ENCODE data around the gene HSPA9.

The HSPA9 gene

DNA sequence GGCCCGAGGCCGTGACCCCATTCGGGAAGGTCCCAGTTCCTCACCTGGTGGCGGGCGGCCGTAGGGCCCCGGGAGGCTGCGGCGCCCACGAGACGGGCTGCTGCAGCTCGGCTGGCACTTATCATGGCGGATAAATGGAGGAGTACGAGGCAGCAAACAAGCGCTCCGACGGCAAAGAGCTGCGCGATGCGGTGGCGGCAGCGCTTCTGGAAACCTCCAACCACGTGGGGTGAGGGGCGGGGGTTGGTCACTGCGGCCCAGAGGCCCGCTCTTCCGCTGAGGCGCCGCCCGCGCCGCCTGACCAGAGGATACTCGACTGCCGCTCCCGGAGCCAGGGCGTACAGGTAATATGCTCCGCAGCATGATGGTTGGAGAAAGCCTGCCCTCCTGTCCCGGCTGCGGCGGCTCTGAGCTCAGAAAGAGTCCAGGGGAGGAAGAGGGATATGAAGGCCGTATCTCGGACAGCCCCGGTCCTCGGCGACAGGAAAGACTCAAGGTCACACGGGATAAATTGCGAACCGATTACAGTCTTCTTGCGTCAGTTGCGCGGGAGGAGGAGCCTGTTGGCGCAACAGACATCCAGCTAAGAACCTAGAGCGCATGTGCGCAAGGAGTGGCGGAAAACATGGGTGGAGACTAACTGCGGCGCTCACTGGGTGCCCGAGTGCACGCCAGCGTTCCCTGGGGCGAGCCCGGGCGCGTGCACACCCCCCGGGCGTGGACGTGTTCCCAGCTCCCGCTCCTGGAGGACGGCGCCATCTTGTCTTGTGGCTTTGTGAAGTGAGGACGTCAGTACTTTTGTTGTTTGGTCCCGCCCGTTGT, at the start of gene HSPA9:
TSS of gene HSPA9 (minus strand) at position 208 of the 822 bp plus-strand sequence. CDS start at position 125, 83 bp downstream.
- DNase-seq (ENCODE audit: low read depth), result peak; percentile 96

DNA sequence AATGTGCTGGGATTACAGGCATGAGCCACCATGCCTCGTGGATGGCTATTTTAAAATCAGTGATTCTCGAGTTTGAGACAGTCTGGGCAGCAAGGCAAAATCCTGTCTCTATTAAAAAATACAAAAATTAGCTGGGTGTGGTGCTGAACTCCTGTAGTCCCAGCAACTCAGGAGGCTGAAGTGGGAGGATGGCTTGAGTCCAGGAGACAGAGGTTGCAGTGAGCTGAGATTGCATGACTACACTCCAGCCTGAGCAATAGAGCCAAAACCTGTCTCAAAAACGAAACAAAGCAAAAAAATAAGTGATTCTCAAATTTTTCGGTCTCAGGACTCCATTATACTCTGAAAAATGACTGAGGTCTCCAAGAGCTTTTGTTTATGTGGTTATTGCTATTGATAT, 47.9 kb upstream of the HSPA9 start:
- no peak for DNase-seq (ENCODE audit: low read depth)

DNA sequence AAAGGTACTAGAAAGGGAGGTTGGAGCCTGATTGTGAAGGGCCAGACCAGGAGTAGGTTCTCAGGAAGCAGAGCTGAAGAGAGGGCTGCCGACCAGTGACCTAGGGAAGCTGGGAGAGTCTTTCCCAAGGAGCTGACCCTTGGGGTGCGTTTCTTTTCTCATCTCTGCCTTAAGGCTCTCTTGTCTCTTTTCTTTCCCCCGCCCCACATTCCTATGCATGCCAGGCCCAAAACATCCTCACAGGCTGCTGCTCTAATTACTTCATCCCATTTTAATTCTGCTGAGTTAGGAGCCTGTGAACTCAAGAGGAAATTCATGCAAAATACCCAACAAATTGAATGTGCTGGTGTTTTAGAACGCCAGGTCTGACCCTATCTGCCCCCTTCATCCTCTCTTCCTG, 46.9 kb upstream of the HSPA9 start:
- no peak for DNase-seq (ENCODE audit: low read depth)

DNA sequence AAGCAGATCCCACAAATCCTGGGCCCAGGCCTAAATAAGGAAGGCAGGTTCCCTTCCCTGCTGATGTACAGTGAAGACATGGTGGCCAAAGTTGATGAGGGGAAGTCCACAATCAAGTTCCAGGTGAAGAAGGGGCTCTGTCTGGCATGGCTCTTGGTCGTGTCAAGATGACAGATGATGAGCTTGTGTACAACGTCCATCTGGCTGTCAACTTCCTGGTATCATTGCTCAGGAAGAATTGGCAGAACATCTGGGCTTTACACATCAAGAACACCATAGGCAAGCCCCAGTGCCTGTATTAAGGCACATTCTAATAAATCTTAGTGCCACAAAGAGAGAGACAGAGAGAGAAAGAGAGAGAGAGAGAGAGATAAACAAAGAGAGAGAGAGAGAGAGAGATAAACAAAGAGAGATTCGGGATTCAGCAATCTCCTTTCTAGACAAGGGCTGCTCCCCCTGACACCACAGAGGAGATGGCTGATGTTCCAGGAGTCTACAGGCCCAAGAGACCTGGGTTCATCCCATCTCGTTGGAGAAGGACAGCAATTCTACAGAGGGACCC, 45.5 kb upstream of the HSPA9 start:
- no peak for DNase-seq (ENCODE audit: low read depth)

DNA sequence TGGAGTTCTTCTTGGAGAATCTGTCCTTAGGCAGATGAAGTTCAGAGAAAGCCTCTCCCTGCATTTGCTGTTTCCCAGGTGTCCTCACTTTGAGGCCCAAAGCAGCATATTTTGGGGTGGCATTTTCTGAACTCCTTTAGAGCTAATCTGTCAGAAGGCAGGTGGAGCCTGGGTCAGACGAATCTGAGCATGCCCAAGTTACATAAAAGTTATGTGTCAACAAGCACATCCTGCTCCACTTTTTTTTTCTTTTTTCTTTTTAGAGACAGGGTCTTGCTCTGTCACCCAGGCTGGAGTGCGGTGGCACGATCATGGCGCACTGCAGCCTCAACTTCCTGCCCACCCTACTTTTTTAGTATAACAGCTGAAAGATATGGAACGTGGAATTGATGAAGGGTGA, 41.3 kb upstream of the HSPA9 start:
- no peak for DNase-seq (ENCODE audit: low read depth)

DNA sequence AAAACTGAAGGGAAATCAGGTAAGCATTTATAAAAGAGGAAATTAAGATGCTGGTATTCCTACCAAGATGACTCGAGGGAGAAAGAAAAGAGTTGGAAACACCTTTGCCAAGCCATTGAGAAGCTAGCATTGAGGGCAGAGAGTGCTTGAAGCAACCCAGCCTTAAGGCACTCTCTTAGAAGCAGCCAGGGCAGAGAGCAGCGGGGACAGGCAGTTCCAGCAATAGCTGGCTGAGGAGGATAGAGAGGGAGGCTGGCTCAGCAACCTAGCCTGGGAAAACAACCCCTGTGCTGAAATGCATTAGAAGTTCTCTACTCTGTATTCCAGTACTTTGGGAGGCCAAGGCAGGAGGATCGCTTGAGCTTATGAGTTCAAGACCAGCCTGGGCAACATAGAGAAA, 40.3 kb upstream of the HSPA9 start:
- no peak for DNase-seq (ENCODE audit: low read depth)

DNA sequence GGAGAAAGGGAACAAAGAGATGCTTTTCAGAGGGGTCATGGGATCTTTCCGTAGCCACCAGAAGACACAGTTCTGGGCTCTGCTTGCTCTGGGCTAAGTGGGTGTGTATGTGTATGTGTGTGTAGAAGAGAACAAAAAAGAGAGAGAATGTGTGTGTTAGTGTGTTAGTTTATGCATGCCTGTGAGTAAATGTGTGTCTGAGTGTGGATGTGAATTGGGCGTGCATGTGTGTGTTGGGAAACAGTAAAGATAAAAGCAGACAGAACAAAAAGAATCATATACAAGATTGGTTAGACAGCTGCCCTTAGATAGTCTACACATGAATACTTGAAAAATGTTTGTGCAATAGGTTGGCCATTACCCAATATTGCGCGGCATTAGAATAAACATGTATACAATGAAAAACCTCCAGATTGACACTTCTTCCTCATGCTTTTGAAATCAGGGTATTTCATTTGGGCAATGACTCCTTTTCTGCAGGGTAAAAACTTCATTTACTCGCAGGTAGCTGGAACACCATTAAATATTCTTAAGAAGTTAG, 36.5 kb upstream of the HSPA9 start:
- no peak for DNase-seq (ENCODE audit: low read depth)

DNA sequence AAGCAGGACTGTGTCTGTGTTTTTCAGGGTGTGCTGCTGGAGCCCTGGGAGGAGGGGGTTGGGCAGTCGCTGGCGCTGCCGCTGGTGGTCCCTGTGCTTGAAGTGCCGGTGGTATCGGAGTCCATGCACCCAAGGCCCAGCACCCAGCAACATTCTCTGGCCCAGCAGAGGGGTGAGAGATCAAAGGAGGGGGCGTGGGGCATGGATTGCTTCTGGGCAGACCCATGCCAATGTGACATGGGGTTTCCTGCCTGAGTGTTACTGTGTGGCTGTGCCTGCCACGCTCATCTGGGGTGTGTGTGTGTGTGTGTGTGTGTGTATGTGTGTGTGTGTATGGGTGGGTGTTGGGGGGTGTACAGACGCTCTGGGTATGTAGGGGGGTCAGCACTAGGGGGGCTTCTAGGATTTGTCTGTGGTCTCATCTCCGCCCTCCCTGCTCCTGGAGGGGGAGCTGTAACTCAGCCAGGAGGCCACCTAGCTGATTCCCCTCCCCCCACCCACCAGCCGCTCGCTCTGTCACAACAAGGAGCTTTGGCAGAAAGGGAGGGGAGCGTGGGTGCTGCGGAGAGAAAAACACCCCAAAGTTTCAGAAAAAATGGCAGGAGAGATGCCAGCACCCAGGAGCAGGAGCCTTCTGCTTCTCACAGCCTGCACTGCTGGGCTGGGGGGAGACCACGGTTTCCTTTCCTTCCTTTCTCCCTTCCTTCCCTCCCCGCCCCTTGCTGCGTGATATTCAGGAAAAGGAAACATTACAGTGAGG, 35.9 kb upstream of the HSPA9 start:
- DNase-seq (ENCODE audit: low read depth), result no peak

DNA sequence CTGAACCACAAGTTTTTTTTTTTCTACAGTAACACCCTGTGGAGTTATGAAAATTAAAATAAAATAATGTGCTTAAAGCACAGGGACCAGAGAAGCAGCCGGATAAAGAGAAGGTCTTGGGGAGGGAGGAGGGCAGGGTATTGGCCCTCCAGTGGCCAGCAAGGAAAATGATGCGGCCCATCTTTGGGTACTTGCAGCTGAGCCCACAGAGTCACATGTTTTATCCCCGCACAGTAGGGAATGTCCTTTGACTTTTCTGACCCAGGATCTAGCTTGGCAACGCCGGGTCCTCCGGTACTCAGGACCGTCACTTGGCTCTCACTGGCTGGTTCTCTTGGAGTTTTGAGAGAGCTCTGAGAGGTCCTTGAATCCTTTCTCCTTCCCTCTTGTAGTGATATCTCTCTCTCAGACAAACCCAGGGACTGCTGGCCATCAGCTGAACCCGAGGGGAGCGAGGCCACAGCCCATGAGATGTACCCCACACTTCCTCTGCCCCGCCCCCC, 35.3 kb upstream of the HSPA9 start:
- DNase-seq (ENCODE audit: low read depth), result no peak

DNA sequence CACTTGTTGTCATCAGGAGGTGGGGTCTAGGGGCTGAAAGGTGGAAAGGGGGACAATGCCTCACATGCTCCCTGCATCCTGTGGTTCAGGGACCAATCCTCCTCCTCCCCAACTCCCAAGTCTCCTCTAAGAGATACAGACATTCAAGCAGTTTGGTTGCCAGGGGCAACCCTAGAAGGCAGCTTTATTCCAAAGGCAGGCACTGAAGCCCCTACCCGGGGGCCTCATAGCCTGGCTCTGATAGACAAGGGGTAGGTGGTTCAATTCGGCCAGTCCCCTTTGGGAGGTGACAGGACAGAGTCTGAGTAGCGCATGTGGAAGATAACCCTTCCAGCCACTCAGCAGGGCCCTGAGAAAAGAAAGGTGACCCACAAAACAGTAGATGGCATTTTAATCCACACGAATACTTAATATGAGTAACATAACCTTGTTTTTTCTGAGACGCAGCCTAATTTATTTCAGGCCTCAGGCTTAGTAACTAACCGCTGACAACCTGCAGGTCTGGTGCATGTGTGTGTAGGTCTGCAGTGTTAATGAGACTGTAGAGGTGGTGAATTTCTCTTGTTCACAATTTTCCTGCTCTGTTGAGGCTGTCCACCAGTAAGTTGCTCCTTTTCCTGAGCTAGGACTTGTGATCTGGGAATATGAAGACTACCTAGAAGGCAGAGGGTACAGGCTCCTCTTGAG, 31.3 kb upstream of the HSPA9 start:
- DNase-seq (ENCODE audit: low read depth), result no peak

DNA sequence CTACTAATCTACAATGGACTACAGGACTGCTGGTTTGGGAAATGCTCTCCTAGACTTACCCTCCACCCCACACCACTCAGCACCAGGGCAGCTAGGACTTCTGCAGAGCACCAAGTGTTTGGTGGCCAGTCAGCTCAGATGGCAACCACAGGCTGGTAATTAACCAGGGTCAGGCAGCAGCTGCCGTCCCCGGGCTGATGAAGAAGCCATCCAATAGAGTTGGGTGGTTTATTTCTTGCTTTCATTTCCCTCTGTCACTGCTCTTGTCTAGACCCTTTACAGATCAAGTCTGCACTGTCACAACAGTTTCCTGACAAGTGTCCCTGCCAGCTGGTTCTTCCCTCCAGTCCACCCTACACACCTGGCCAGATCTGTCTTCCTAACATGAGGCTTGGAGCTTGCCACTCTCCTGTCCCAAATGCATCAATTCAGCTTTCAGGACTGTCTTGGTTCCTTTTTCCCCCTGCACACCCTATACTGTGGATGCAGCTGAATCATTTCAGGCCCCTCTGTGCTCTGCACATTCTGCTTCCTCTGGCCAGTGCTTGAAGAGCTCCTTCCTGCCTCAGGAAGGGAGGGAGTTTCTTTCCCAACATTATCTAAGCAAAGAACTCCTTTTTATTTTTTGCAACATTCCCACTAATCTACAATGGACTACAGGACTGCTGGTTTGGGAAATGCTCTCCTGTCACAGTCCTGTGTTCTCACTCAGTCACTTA, 30.2 kb upstream of the HSPA9 start:
- no peak for DNase-seq (ENCODE audit: low read depth)

DNA sequence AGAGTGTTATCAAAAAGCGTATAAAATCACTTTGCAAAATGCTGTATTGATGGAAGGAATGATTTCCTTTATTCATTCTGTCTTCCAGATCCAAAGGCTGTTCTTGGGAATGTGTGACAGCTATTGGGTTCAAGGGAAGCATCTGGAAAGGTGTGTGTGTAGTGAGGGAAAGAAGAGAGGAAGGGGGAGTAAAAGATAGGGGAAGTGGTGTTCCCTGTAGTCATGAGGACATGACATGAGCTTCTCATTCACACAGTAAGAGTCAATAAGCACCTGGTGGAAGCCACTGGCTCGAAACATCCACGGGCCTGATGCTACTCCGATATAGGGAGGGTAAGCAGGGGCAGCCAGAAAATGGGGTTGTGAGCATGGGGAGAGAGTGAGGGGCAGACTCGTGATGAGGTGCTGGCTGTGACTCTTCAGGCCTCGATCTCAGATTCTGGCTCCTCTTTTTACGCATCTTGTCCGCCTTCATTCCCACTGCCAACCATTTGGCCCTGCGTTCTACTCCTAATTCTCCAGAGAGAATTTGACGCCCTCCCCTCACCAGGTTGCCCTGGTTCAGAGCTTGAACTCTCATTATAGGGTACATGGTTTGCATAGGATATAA, 29.1 kb upstream of the HSPA9 start:
- DNase-seq (ENCODE audit: low read depth), result no peak

DNA sequence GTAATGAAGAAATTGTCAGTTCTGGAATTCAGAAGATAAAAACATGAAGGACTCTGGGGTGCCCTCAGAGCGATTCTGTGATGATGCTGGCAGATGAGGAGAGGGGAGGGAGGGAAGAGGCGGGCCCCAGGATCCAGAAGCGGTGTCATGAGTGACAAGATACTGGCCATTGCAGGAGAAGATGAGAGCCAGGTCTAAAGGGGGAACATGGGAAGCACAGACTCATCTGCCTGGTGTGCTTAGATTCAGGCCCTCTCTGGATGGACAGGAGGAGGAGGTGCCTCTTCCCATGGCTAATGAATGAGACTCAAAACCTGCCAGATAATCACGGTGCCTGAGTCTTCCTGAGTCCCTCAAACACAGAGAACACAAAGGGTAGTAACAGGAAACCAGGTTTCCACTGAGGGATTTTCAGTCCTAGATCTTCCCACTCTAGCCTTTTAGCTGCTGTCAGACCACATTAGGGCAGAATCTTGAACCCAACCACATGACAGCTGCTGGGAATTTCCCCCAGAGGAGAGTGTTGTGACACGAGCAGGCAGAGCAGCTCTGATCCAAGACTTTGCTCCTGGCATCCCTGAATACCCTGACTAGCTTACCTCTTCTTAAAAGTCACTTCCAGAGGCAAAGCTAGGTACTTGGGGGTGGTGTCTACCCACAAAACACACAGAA, 28.2 kb upstream of the HSPA9 start:
- no peak for DNase-seq (ENCODE audit: low read depth)

DNA sequence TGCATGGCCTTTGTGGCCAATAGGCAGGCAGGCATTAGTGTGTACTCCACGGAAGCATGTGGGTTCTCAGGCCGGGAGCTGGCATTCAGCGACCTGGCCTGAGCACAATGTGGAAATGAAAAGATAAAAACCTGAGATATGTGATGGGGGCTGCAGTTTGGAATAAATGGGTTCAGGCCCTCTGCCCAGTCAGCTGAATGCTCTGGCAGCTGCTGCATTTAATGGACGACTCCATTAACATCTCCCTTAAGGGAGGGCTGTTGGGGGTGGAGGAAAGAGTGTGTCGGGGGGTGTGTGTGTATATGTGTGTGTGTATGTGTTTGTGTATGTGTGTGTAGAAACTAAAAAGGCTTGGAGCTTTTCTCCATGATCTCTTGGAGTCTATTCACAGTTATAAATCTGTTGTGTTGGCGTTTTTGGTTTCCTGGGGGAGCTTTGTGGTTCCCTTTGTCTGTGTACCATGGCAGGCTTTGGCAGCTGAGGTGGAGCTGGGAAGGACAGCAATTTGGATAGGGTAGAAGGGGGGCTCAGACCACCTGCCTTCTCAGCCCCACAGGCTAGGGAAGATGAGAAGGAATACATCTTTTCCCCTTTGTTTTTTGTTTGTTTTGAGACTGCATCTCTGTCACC, 27.3 kb upstream of the HSPA9 start:
- DNase-seq (ENCODE audit: low read depth), result no peak

DNA sequence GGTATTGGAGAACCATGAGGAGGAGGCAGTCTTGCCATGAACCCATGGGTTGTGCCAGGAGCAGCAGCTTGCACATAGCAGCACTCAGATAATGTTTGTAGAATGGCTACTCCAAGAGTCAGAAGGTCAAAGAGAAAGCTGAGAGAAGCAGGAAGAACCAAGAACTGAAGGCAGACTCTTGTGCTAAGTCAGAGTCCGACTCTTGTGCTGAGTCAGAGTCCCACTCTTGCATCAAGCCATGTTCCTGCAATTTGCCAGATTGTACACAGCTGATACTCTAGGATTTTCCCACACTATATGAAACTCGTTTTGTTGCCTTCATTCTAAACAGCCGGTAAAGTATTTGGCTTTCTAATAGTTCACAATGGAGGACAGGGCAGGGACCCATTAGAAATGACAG, 26.2 kb upstream of the HSPA9 start:
- DNase-seq (ENCODE audit: low read depth), result no peak

DNA sequence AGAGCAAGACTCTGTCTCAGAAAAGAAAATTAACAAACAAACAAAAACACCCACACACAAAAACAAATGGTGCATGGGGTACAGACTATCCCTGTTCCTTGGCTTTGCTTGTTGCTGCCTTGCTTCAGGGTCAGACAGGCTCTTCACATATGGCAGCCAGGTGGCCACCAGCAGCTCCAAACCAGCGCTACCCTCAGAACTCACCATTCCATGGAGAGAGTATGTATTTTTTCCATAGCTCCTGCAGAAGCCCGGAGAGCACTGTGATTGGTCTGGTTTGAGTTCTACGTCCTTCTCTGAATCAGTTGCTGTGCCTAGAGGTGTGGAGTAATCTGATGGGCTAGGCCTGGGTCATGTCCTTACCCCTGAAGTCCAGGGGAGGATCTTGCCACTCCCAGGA, 25.2 kb upstream of the HSPA9 start:
- no peak for DNase-seq (ENCODE audit: low read depth)

DNA sequence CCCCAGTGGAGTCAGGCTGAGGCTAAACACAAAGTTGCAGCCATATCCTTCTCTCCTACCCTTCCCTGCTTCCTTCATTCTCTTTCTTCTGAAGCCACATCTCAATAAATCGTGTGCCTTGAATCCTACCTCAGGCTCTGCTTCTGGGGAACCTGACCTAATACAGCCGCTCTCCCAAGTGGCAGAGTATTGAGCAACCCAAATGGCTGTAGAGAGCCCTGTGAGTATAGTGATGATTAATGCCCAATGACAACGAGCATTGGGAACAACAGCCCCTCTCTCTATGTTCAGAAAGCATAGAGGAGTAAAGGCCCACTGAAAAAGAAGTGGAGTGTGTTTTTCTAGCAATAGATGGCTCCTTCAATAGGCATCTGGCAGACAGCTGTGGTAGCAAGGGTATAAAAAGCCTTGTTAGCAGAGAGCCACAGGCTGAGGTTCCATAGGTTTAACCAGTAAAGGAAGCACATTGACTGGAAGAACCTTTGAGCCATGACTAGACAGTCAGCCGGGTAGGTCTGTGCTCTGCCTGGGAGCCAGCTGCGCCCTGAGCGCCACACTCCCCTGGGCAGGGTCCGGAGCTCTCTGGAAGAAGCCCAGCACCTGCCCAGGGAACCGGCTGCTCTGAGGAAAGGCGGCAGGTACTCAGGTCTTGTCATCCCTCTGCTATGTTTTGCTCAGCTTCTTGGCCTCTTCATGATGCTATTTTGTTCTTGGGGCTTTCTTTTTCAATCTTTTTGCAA, 22.6 kb upstream of the HSPA9 start:
- DNase-seq (ENCODE audit: low read depth), result no peak

DNA sequence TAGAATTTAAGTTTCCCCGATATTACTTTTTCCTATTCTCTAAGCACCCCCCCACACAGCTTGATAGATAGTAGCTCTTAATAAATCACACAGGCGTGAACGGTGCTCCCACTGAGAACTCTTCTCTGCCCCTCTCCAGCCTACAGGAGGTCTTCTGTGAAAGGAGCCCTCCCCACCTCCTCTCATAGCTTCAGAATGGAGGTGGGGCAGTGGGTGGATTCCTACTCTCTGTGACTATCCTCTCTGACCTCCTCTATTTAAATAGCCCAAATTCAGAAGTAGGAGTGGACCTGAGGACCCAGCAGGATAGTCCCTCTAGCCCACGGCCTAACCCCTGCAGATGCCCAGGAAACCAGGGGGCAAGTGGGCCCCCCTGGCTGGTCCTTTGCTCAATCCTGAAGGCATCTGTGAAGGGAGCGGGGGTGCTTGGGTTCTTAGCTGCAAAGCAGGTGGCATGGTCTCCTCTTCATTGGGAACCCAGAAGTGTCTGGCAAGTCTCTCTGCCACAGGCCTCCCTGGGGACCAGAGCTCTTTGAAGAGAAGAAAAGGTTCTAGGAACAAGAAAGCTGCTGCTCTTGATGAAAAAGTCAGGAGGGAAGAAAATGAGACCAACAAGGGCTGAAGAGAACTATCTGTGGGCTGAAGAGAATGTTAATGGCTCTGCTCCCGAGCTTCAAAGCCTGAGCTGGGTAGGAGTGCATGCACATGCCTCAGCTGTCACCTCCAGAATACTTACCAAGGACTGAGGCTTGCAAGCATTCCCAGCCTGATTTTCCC, 21.1 kb upstream of the HSPA9 start:
- DNase-seq (ENCODE audit: low read depth), result no peak

Measured in activated T-cell treated with anti-CD3 and anti-CD28 coated beads for 24 hours (primary cell).